NCI-H2227 (cell line): Measurements from ENCODE around the gene CHI3L2.
A peak's percentile ranks its signal among the peaks of the same experiment; 100 is the strongest.
"Not testable (repeated sequence)": the region's sequence is repeated elsewhere in the genome, so short reads cannot be mapped to it uniquely, and the experiment has no call there.

Source experiments
- DNase-seq: peaks from one replicate; lab custom pipeline; 2025; ENCODE audit not compliant: unreplicated experiment; lab: John Stamatoyannopoulos, UW

CHI3L2 gene

GRCh38 chr1:111201275-111202090 lies 26.0 kb upstream of the CHI3L2 start:
- DNase-seq = no peak

GRCh38 chr1:111202366-111202706 lies 25.2 kb upstream of the CHI3L2 start:
- no peak for DNase-seq

- DNase-seq = no peak
These were observed 24.5 kb upstream of the CHI3L2 start for GRCh38 chr1:111202707-111203623.

GRCh38 chr1:111203681-111204200 lies 23.8 kb upstream of the CHI3L2 start:
- DNase-seq = peak; percentile 11

GRCh38 chr1:111204201-111204982 lies 23.1 kb upstream of the CHI3L2 start:
- no peak for DNase-seq

- DNase-seq = no peak
These were observed 22.4 kb upstream of the CHI3L2 start for GRCh38 chr1:111204983-111205713.

- DNase-seq = no peak
These were observed 21.8 kb upstream of the CHI3L2 start for GRCh38 chr1:111205714-111206050.

- DNase-seq = no peak
These were observed 18.6 kb upstream of the CHI3L2 start for GRCh38 chr1:111208921-111209320.

- DNase-seq = no peak
These were observed 17.9 kb upstream of the CHI3L2 start for GRCh38 chr1:111209622-111210021.

GRCh38 chr1:111211921-111212320 lies 15.6 kb upstream of the CHI3L2 start:
- DNase-seq = no peak

GRCh38 chr1:111212634-111213335 lies 14.7 kb upstream of the CHI3L2 start:
- no peak for DNase-seq

- DNase-seq = no peak
These were observed 14.1 kb upstream of the CHI3L2 start for GRCh38 chr1:111213412-111213811.

GRCh38 chr1:111214074-111214801 lies 13.3 kb upstream of the CHI3L2 start:
- DNase-seq = no peak

- DNase-seq = no peak
These were observed 12.6 kb upstream of the CHI3L2 start for GRCh38 chr1:111214884-111215283.

- not testable (repeated sequence) for DNase-seq
These were observed 12.2 kb upstream of the CHI3L2 start for GRCh38 chr1:111215285-111215684.

- DNase-seq = no peak
These were observed 10.8 kb upstream of the CHI3L2 start for GRCh38 chr1:111216751-111217150.

- no peak for DNase-seq
These were observed 10.2 kb upstream of the CHI3L2 start for GRCh38 chr1:111217183-111217910.

GRCh38 chr1:111218701-111219556 lies 8.6 kb upstream of the CHI3L2 start:
- DNase-seq = no peak
